Brain microvascular endothelial cell (primary cell): ENCODE results near the gene TM7SF3.
A peak's percentile ranks its signal among the peaks of the same experiment; 100 is the strongest.

Experiments used
- DNase-seq: peaks from one replicate; pipeline ENCODE4 v3.0.0-alpha.2; 2020
- H3K27ac ChIP-seq: fragments of 250-450 bp; sonication (Bioruptor Pico); 2 replicates; pipeline ENCODE4 v1.5.1; 2020; ENCODE audit warnings: mild to moderate bottlenecking, moderate library complexity
- H3K27me3 ChIP-seq: fragments of 250-450 bp; sonication (Bioruptor Pico); replicated peaks from 2 replicates; pipeline ENCODE4 v1.5.1; 2020; ENCODE audit warnings: mild to moderate bottlenecking
- H3K36me3 ChIP-seq: fragments of 250-450 bp; sonication (Bioruptor Pico); replicated peaks from 2 replicates; pipeline ENCODE4 v1.5.1; 2020; ENCODE audit warnings: mild to moderate bottlenecking
- H3K4me3 ChIP-seq: 2 replicates; pipeline ENCODE4 v1.5.1; 2011; ENCODE audit warnings: low read depth, mild to moderate bottlenecking, control low read depth, low read length, moderate library complexity
- in situ Hi-C: cut with HindIII; loops from 2 replicates; pipeline ENCODE4 v1.10.0; 2017; ENCODE audit warnings: low sequenced_read_pairs, low pct_ligation_motif_present
- TF ChIP-seq, protein P1 (sequence below): IDR thresholded peaks from 2 replicates; pipeline ENCODE4 v1.5.1; 2011; ENCODE audit warnings: low read depth, mild to moderate bottlenecking, moderate library complexity, low read length, control low read depth, inconsistent platforms; ENCODE audit errors: missing control alignments

TM7SF3 gene

DNA sequence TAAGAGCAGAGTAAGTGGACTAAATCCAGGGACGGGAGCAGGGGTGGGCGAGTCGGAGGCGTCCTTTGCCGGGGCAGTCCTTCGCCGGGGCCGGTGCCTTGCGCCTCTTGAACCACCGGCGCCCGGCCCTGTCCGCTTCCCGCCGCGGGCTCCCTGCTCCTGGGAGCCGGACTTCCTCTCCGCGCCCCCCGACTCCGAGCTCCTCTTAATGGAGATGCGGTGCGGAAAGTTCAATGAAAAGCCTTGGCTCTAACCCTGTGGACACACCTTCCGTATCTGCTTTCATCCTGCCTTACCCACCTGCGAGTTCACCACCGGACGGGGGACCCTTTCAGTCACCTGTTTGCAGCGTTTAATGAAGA is 75.5 kb downstream of the TM7SF3 start:
- DNase-seq, result no peak
- Histone ChIP-seq H3K36me3 (peaks cover 3% of the 10 kb centered on the region), H3K27ac (peak overlapping the region; percentile 97), H3K4me3 (peak overlapping the region; percentile 96), H3K27me3 (no peaks in the 10 kb centered on the region)
- in situ Hi-C loops, result no loop called here
- TF ChIP-seq, protein P1, sequence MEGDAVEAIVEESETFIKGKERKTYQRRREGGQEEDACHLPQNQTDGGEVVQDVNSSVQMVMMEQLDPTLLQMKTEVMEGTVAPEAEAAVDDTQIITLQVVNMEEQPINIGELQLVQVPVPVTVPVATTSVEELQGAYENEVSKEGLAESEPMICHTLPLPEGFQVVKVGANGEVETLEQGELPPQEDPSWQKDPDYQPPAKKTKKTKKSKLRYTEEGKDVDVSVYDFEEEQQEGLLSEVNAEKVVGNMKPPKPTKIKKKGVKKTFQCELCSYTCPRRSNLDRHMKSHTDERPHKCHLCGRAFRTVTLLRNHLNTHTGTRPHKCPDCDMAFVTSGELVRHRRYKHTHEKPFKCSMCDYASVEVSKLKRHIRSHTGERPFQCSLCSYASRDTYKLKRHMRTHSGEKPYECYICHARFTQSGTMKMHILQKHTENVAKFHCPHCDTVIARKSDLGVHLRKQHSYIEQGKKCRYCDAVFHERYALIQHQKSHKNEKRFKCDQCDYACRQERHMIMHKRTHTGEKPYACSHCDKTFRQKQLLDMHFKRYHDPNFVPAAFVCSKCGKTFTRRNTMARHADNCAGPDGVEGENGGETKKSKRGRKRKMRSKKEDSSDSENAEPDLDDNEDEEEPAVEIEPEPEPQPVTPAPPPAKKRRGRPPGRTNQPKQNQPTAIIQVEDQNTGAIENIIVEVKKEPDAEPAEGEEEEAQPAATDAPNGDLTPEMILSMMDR, result no peak

DNA sequence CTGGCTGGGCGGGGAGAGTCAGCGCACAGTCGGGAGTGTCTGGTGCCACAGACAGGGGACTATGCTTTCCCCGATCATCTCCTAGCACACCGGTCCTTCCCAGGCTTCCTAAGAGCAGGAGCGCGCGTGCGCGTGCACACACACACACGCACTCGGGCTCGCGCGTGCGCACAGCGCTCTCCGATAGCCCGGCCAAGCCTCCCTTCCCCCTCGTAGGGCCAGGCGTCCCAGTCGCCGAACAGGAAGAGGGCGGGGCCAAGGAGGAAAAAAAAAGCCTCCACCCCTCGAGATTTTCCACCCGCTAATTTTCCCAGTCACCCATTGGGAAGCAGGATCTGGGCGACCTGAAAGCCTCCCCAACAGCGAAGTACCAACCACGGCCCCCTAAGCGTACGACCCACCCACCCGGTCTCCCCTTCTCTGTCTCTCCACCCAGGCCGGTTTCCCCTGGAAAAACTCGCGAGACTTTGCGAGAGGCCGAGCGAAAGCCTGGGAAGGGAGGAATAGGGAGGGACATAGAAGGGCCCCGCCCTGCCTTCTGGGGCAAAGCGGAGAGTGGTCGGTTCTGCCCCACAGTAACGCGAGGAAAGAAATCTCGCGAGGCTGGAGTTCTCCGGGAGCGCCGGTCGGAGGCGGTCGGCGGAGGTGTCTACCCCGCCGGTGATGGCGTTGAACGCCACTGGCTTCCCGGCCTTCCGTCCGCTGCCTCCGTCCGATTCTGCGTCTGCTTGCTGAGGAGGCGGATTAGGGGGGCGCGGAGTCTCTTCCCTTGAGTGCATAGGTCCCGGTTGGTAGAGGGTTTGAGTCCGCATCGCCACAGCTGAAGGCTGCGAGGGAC is 76.1 kb downstream of the TM7SF3 start, which contains the start of the genes FGFR1OP2 and INTS13:
Gene FGFR1OP2, plus strand, starts transcription at position 608 of the 838 bp plus-strand sequence. CDS start 15,689 bp downstream, outside the sequence.
Gene INTS13, minus strand, starts transcription at position 119 of the 838 bp plus-strand sequence. CDS start 1,178 bp downstream, outside the sequence.
- H3K36me3 ChIP-seq, result peaks cover 3% of the 10 kb centered on the region
- in situ Hi-C loops, result no loop called here
- no peaks in the 10 kb centered on the region for H3K27me3 ChIP-seq
- peak within 1 kb of the TSS; percentile 97 for H3K27ac ChIP-seq
- TF ChIP-seq, protein P1, result no peak
- peak within 1 kb of the TSS; percentile 96 for H3K4me3 ChIP-seq
- DNase-seq, result peak; percentile 97

DNA sequence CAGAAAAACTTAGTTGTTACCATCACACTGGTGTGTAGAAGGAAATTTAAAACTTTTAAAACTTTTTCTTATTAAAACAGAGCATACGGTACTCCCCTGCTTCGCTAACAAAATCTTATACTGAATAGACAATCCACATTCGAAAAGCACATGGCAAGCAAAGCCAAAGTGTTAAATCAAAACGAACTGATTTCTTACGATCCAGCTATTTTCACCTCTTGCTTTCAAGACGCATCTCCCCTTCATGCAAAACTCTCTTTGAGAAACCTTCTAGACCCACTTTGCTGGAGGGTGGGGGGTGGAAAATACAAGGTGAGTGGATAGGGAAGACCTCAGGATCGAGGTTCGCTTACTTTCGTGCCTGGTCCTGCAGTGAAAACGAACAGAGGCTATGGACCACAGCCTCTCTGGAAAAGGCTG is 76.7 kb downstream of the TM7SF3 start:
- H3K27ac ChIP-seq, result peak overlapping the region; percentile 97
- TF ChIP-seq, protein P1, result no peak
- peak overlapping the region; percentile 96 for H3K4me3 ChIP-seq
- H3K27me3 ChIP-seq, result no peaks in the 10 kb centered on the region
- no peak for DNase-seq
- in situ Hi-C loops, result no loop called here
- peaks cover 3% of the 10 kb centered on the region for H3K36me3 ChIP-seq

DNA sequence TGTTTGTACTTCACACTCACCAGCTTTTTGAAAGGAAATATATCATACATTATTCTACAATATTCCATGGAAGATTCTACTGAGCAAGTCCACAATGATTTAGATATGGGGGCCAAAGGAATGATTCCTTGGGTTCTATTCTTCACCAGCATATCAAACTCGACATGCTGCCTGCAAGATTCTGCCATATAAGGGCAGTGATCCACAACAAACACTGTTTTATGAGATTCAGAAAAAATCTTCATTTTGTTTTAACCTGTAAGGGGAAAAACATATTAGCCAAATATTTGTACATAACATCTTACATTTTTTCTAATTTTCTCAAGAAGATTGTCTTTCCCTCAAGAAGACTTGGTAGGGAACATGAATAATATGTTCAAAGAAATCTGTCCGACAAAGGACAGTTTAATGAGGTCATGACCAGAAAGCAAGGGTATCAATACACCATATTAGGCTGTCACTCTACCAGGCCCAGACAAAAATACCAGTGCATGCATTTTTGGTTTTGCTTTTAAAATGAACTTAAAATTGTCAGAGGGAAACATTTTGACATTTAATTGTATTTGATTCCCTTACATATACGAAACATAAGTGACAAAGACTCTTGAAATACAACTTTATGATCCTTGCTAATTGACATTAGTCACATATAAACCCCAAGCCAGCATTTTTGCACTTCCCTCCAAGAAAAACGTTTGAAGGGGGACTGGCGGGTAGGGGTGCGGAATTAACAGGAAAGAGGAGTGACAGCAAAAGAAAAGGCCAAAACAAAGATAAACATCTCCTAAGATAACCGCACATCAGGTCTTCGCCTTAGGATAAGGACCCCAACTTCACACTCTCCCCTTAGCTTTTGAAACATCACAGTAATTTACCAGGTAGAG is 77.4 kb downstream of the TM7SF3 start:
- in situ Hi-C loops, result no loop called here
- DNase-seq, result no peak
- H3K27ac ChIP-seq, result peak overlapping the region; percentile 97
- H3K4me3 ChIP-seq, result peak overlapping the region; percentile 96
- no peaks in the 10 kb centered on the region for H3K27me3 ChIP-seq
- TF ChIP-seq, protein P1, result no peak
- peaks cover 6% of the 10 kb centered on the region for H3K36me3 ChIP-seq

DNA sequence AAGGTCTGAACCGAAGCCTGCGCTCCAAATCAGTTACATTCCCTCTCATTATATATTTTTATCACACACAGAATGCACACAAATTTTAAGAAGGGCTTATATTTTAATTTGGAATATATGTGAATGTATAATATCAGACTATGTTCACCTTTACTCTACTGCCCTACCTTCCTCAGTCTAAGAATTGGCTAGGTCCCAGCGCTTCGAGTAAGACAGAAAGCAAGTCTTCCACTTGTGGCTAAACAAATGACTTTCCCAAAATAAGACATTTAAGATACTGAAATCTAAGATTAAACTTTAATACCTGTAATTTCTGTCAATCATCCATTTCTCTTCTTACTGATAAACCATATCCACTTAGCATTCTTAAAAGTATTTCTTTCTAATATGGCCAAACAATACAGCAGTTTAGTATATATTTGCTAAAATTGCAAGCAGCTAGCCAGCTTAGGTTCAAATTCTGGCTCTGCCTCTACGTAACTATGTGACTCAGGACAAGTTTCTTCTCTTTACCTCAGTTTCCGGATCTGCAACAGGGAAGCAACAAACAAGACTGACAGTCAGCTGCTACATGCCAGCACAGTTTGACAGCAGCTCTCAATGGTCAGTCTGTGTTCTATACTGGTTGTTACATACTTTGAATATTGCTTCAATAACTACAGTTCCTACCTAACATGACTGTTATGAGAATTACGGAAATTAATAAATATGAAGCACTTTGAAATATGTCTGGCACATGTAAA is 78.4 kb downstream of the TM7SF3 start:
- no peak for DNase-seq
- H3K27me3 ChIP-seq, result no peaks in the 10 kb centered on the region
- TF ChIP-seq, protein P1, result no peak
- H3K4me3 ChIP-seq, result peak overlapping the region; percentile 96
- in situ Hi-C loops, result no loop called here
- peaks cover 6% of the 10 kb centered on the region for H3K36me3 ChIP-seq
- no peak overlapping the region for H3K27ac ChIP-seq
